PFSK-1 (cell line): ENCODE measurements around the gene TMEM109.

Source experiments
- FOXP2 ChIP-seq: optimal IDR thresholded peaks from 2 replicates; pipeline ENCODE3; 2011; ENCODE audit warnings: borderline replicate concordance, control low read depth, inconsistent platforms; ENCODE audit not compliant: insufficient read depth; ENCODE audit errors: extremely low read length, extremely low read depth
- POLR2AphosphoS5 ChIP-seq: IDR thresholded peaks from 2 replicates; pipeline ENCODE4 v1.6.1; 2012; ENCODE audit warnings: low read depth, mild to moderate bottlenecking, control low read depth, low read length, moderate library complexity
- REST ChIP-seq, 2 experiments: IDR thresholded peaks; 2 replicates each; pipeline versions ENCODE4 v1.6.1 to v1.8.0; 2011 to 2012; ENCODE audit warnings: low read depth in 2 of 2, low read length in 2 of 2, control low read depth in 1 of 2, inconsistent platforms in 1 of 2, mild to moderate bottlenecking in 1 of 2, moderate library complexity in 1 of 2; ENCODE audit not compliant: insufficient read depth in 1 of 2
- SIN3A ChIP-seq: IDR thresholded peaks from 2 replicates; pipeline ENCODE4 v1.6.1; 2012; ENCODE audit warnings: mild to moderate bottlenecking, low read length, moderate library complexity, borderline replicate concordance; ENCODE audit not compliant: insufficient read depth
- TAF1 ChIP-seq: IDR thresholded peaks from 2 replicates; pipeline ENCODE4 v1.6.1; 2012; ENCODE audit warnings: low read length, control low read depth, borderline replicate concordance; ENCODE audit not compliant: insufficient read depth

- no peak for TF ChIP-seq SIN3A
- no peak for TF ChIP-seq REST (IDR thresholded peaks at IDR 0.05; ENCODE audit: insufficient read depth in 1 of 2, low read depth in 2 of 2, low read length in 2 of 2)
- TF ChIP-seq TAF1, result no peak
- no peak for TF ChIP-seq POLR2AphosphoS5
- no peak for TF ChIP-seq FOXP2
Measured at GRCh38 chr11:60939855-60940254, 25.9 kb downstream of the TMEM109 start.
